ENCODE data around the gene IMPACT. TPM values are rescaled to one million over a fixed set of nuclear protein-coding genes. Genes with fewer than 3 reads are reported as not detected.
A peak's percentile ranks its signal among the peaks of the same experiment; 100 is the strongest.

IMPACT gene
- total and polyA plus RNA-seq, 7 donors, result 4.1 to 21.5 (median 14.1) TPM

DNA sequence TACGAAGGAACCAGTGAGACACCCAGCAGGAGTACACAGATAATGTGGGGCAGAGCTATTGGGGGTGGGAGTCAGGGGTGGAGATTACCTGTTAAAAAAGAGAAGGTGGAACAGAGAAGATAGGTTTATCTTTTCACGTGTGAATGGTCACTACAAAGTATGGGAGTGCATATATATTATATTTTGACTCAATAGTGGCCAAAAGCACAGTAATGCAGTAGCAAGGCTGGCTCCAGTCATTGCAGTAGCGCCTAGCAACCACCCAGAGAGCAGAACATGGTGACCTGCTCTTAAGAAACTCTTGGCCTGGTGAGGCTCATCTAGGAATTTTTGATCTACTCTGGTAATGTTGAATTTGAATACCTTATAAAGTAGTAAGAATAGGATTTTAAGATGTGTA lies 1.0 kb downstream of the IMPACT start:
- DNase-seq, result no peak
- intact Hi-C loops (cut with DNase I), result no loop called here
- Histone ChIP-seq H3K27me3 (ENCODE audit: insufficient read depth in 3 of 3, low read length in 2 of 3) (peaks cover 0 to 29% (median 3%) of the 10 kb centered on the region in 3 donors), H3K4me3 (peak overlapping the region; percentile 96), H3K4me1 (no peaks in the 10 kb centered on the region), H3K36me3 (ENCODE audit: insufficient read depth in 1 of 2, low read depth in 1 of 2) (peaks cover 4 to 17% of the 10 kb centered on the region in 2 donors), H3K9me3 (no peaks in the 10 kb centered on the region), H3K27ac (no peak overlapping the region)
- no peak for ATAC-seq
- 44 to 63% (median 54%) methylated on average over 3 of the region's 3 CpGs for WGBS, 3 donors
- TF ChIP-seq CTCF (IDR thresholded peaks at IDR 0.05), result no peak

DNA sequence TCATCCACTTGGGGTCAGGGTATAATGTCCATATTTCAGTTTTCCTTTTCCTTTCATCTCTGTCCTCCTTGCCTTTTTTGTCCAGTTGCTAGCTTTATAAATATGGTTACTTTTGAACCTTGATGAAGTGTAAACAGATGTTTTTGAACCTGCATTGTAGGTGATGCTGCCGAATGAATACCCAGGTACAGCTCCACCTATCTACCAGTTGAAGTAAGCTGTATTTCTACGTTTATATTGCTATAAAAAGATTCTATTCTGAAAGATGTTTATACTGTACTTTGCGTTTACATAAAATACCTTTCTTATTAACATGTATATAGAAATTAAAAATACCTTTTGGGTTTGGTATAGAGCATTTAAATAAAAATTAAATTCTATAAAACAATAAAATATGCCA lies 2.2 kb downstream of the IMPACT start:
- TF ChIP-seq CTCF (IDR thresholded peaks at IDR 0.05), result no peak
- intact Hi-C loops (cut with DNase I), result no loop called here
- WGBS, 3 donors, result 88 to 91% (median 89%) methylated on average over 3 of the region's 3 CpGs
- ATAC-seq (no peak), DNase-seq (no peak)
- H3K27ac ChIP-seq, result no peak overlapping the region
- H3K27me3 ChIP-seq (ENCODE audit: insufficient read depth in 3 of 3, low read length in 2 of 3), result peaks cover 0 to 18% (median 1%) of the 10 kb centered on the region in 3 donors
- H3K4me1 ChIP-seq, result no peaks in the 10 kb centered on the region
- H3K9me3 ChIP-seq, result no peaks in the 10 kb centered on the region
- H3K4me3 ChIP-seq, result no peak overlapping the region
- peaks cover 4 to 17% of the 10 kb centered on the region in 2 donors for H3K36me3 ChIP-seq (ENCODE audit: insufficient read depth in 1 of 2, low read depth in 1 of 2)

GRCh38 chr18:24429188-24429587 lies 2.7 kb downstream of the IMPACT start:
- 75 to 86% (median 86%) methylated on average over 4 of the region's 4 CpGs for WGBS, 3 donors
- intact Hi-C loops (cut with DNase I), result no loop called here
- no peak for ATAC-seq

DNA sequence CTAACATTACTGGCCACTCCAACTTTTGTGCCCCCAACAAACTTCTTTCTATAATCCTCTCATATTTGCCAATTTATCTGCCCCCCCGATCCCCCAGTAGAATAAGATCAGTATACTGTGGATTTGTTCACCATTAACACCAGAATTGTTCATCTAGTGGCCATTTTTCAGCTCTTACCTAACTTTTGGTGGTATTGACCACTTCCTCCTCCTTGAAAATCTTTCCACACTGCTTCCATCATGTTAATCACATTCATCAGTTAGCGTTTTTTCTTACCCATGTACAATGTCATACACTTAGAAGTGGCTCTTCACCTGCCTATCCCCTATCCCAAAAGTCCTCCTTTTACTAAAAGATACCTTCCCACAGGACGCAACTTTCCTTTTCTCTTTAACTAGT lies 6.1 kb downstream of the IMPACT start:
- Histone ChIP-seq H3K4me1 (no peaks in the 10 kb centered on the region), H3K27ac (no peak overlapping the region), H3K9me3 (no peaks in the 10 kb centered on the region), H3K36me3 (ENCODE audit: insufficient read depth in 1 of 2, low read depth in 1 of 2) (peaks cover 4 to 39% of the 10 kb centered on the region in 2 donors), H3K27me3 (ENCODE audit: insufficient read depth in 3 of 3, low read length in 2 of 3) (no peaks in the 10 kb centered on the region), H3K4me3 (no peak overlapping the region)
- WGBS, 3 donors, result 94 to 95% (median 95%) methylated on average over 3 of the region's 3 CpGs
- DNase-seq (no peak), ATAC-seq (no peak)
- TF ChIP-seq CTCF (IDR thresholded peaks at IDR 0.05), result no peak
- intact Hi-C loops (cut with DNase I), result no loop called here

More at GRCh38 chr18:24429188-24429587, 2.7 kb downstream of the IMPACT start:
- no peak for TF ChIP-seq CTCF (IDR thresholded peaks at IDR 0.05)
- Histone ChIP-seq H3K9me3 (no peaks in the 10 kb centered on the region), H3K27me3 (ENCODE audit: insufficient read depth in 3 of 3, low read length in 2 of 3) (peaks cover 0 to 14% (median 0%) of the 10 kb centered on the region in 3 donors), H3K36me3 (ENCODE audit: insufficient read depth in 1 of 2, low read depth in 1 of 2) (peaks cover 4 to 17% of the 10 kb centered on the region in 2 donors), H3K4me3 (no peak overlapping the region), H3K4me1 (no peaks in the 10 kb centered on the region), H3K27ac (no peak overlapping the region)
- DNase-seq, result no peak

GRCh38 chr18:24436939-24437338 lies 10.5 kb downstream of the IMPACT start:
- intact Hi-C loops (cut with DNase I), result no loop called here
- no peaks in the 10 kb centered on the region for H3K9me3 ChIP-seq
- DNase-seq, result no peak
- no peaks in the 10 kb centered on the region for H3K4me1 ChIP-seq
- TF ChIP-seq CTCF (IDR thresholded peaks at IDR 0.05), result no peak
- no peak for ATAC-seq
- peaks cover 0 to 61% of the 10 kb centered on the region in 2 donors for H3K36me3 ChIP-seq (ENCODE audit: insufficient read depth in 1 of 2, low read depth in 1 of 2)
- H3K27ac ChIP-seq, result no peak overlapping the region
- WGBS, 3 donors, result 96 to 100% (median 97%) methylated on average over 1 of the region's 1 CpG
- H3K27me3 ChIP-seq (ENCODE audit: insufficient read depth in 3 of 3, low read length in 2 of 3), result no peaks in the 10 kb centered on the region
- no peak overlapping the region for H3K4me3 ChIP-seq

Data from psoas muscle (tissue), 8 donors.